ENCODE data around the gene RNF167. TPM values are rescaled to one million over a fixed set of nuclear protein-coding genes. Genes with fewer than 3 reads are reported as not detected.

Gene RNF167
- total RNA-seq, 1 donor: 34.5 TPM

DNA sequence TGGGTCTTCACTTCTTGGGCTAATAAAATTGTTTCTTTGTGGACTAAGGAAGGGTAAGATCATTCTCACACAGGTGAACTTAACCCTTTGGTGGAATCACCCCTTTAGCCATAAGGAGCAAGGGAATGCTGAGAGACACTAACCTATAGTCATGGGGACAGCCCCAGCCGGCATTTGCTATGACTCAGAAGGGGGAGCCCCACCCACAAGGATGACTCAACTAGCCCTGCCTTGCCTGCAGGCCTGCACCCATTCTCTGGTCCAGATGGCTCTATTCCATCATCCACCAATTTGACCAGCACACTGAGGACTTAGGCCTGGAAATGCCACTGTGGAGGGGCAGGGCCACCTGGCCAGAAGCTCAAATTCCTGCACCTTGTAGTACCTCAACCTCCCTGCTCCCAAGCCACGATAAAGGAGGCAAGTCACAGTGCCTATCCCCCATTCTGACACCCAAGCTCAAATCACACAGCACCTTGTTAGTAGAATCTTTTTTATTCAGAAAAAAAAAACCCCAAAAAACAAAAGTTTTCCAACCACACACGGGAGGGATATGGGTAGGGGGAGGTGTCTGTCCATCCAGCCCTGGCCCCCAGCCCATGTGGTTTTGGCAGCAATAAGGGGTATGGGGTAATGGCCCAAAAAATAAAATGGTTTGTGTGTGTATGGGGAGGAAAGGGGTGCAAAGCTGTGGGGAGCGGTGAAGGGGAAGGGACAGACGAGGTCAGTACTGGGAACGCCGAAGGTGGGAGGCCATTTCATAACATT is 5.3 kb downstream of the RNF167 start:
- TF ChIP-seq CTCF (IDR thresholded peaks at IDR 0.05; ENCODE audit: insufficient read depth, low read depth, low read length): no peak
- H3K4me3 ChIP-seq (ENCODE audit: low read depth, low read length): peak overlapping the region; percentile 98
- peak; percentile 89 for DNase-seq (ENCODE audit: low read depth)

DNA sequence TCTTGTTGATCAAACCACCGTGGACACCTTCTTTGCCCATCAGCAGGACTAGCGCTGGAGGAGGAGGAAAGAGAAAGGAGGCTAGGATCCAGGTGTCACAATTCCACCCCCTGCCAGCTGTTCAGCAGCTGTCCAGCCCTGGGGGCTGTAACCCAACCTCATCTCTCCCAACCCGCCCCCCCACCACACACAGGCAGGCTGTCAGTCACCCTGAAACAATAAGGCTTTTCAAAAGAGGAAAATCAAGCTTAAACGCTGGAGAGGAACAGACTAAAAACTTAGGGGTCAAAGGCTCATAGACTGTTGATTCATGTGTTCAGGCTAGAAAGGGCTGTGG is 5.8 kb downstream of the RNF167 start:
- H3K4me3 ChIP-seq (ENCODE audit: low read depth, low read length): peak overlapping the region; percentile 98
- no peak for TF ChIP-seq CTCF (IDR thresholded peaks at IDR 0.05; ENCODE audit: insufficient read depth, low read depth, low read length)
- no peak for DNase-seq (ENCODE audit: low read depth)

DNA sequence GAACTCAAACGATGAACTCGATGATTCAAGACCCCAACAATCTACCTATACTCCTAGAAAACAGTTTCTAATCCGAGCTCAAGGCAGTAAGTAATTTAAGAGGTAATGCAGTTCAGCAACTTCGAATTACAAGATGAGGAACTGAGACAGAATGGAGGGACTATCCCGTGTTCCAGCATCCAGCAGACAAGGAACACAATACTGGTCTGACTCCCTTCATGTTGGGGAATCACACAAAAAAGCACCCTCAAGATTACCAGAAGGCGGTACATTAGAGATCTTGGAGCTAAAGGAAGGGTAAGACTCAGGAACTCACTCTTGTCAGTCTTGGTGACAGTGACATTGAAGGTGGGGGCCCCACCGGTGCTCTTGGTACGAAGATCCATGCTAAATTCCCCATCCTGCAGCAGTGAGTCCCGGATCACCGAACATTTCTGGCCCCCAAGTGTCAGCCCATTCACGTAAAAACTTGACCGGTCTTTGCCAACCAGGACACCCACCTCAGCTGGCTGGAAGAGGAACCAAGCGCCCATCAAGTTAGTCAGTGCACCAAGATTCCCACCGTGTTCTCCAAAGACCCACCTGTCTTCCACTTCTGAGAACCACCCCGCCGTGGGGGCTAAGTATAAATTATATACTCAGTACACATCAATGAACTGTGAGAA is 6.4 kb downstream of the RNF167 start:
- TF ChIP-seq CTCF (IDR thresholded peaks at IDR 0.05; ENCODE audit: insufficient read depth, low read depth, low read length): no peak
- no peak for DNase-seq (ENCODE audit: low read depth)
- H3K4me3 ChIP-seq (ENCODE audit: low read depth, low read length): peak overlapping the region; percentile 98

GRCh38 chr17:4947010-4947410 is 6.9 kb downstream of the RNF167 start:
- H3K4me3 ChIP-seq (ENCODE audit: low read depth, low read length): peak overlapping the region; percentile 98
- TF ChIP-seq CTCF (IDR thresholded peaks at IDR 0.05; ENCODE audit: insufficient read depth, low read depth, low read length): no peak
- no peak for DNase-seq (ENCODE audit: low read depth)

- DNase-seq (ENCODE audit: low read depth): peak; percentile 69
- peak overlapping the region; percentile 98 for H3K4me3 ChIP-seq (ENCODE audit: low read depth, low read length)
- no peak for TF ChIP-seq CTCF (IDR thresholded peaks at IDR 0.05; ENCODE audit: insufficient read depth, low read depth, low read length)
Observed at GRCh38 chr17:4947411-4948165, 7.5 kb downstream of the RNF167 start.

- H3K4me3 ChIP-seq (ENCODE audit: low read depth, low read length): peak within 1 kb of the TSS; percentile 98
- DNase-seq (ENCODE audit: low read depth): peak; percentile 97
- TF ChIP-seq CTCF (IDR thresholded peaks at IDR 0.05; ENCODE audit: insufficient read depth, low read depth, low read length): no peak
Observed at GRCh38 chr17:4948166-4948930, 8.3 kb downstream of the RNF167 start, which contains the start of gene PFN1. Gene PFN1, minus strand, starts transcription at chr17:4948530. Its CDS starts 136 bp downstream, at chr17:4948394.
